GM21786 (cell line): ENCODE results near the gene PGAP3.
"Not testable (repeated sequence)": the region's sequence is repeated elsewhere in the genome, so short reads cannot be mapped to it uniquely, and the experiment has no call there.

Experiments used
- ATAC-seq: cut with Tn5 transposase; IDR thresholded peaks from one replicate; pipeline ENCODE4 v1.9.1; 2021; ENCODE audit not compliant: unreplicated experiment

PGAP3 gene, protein sequence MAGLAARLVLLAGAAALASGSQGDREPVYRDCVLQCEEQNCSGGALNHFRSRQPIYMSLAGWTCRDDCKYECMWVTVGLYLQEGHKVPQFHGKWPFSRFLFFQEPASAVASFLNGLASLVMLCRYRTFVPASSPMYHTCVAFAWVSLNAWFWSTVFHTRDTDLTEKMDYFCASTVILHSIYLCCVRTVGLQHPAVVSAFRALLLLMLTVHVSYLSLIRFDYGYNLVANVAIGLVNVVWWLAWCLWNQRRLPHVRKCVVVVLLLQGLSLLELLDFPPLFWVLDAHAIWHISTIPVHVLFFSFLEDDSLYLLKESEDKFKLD

GRCh38 chr17:39687546-39688474 is at the start of gene PGAP3:
Gene PGAP3, minus strand, starts transcription at chr17:39688057. Its CDS starts 43 bp downstream, at chr17:39688014.
- peak; percentile 80 for ATAC-seq

DNA sequence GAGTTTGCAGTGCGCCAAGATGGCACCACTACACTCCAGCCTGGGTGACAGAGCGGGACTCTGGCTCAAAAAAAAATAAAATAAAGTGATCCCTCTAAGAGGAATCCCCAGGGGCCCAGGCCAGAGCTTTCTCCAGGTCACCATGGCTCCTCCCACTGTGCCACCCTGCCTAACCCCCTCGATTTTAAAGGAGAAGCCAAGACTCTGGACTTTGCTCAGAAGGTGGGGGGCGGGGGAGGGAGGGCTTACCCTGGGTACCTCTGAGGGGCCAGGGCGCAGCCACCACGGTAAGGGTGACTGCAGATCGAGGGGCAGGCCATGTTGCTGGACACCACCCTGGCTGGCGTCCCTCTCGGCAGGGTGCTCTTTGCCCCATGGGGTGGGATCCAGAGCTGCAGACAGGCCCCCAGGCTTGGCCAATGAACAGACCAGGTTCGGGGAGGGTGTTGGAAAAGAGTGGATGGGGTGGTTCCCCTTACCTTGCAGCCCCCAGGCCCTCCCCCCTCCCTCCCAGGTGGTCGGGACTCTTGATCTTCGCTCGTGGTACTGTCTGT is 49.4 kb upstream of the PGAP3 start:
- no peak for ATAC-seq

DNA sequence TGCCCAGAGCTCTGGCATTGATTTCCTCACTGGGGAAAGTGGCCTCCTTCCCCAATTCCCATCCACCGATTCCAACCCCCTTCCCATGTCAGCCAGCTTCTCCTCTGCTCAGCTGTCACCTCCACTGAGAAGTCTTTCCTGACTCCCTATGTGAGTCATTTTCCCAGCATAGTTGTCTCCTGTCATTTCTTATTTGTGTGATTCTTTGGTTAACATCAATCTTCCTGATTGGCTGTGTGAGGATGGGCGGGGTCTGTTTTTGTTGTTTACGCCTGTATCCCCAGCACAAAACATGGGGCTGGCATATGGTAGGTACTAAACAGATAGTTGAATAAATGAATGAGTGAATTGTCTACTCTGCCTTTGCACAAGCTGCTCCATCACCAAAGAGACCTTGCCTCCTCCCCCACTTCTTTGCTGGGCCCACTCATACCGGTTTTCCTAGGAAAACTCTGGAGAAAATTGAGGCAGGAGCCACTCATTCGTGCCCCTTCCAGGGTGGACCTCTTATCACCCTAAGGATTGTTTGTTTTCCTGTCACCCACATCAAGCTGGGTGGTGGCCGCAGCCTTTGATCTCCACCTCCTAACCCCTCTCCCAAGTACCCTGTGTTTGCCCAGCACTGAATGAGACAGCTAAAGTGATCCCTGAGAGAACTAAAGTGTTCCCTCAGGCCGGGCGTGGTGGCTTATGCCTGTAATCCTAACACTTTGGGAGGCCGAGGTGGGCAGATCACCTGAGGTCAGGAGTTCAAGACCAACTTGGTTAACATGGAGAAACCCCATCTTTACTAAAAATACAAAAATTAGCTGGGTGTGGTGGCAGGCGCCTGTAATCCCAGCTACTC is 48.7 kb upstream of the PGAP3 start:
- no peak for ATAC-seq

- ATAC-seq: no peak
Measured at GRCh38 chr17:39735882-39736281, 48.0 kb upstream of the PGAP3 start.

DNA sequence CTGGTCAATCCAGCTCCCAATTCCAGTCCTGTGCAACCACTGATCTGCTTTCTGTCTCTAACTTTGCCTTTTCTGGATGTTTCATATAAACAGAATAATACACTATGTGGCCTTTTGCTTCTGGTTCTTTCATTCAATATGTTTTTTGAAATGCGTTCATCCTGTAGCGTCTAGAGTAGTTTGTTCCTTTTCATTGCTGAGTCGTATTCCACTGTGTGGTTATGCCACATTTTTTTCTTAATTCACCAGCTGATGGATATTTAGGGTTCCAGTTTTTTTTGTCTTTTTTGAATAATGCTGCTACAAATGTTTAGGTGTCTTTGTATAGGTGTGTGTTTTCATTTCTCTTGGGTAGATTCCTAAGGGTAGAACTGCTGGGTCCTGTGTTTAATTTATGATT is 44.7 kb upstream of the PGAP3 start:
- ATAC-seq: no peak

GRCh38 chr17:39730095-39730921 is 42.5 kb upstream of the PGAP3 start, which contains the start of gene MIEN1:
Gene MIEN1, minus strand, starts transcription at chr17:39730532. Its CDS starts 37 bp downstream, at chr17:39730495.
- ATAC-seq: peak; percentile 83

- ATAC-seq: no peak
Measured at GRCh38 chr17:39729280-39729851, 41.5 kb upstream of the PGAP3 start.

DNA sequence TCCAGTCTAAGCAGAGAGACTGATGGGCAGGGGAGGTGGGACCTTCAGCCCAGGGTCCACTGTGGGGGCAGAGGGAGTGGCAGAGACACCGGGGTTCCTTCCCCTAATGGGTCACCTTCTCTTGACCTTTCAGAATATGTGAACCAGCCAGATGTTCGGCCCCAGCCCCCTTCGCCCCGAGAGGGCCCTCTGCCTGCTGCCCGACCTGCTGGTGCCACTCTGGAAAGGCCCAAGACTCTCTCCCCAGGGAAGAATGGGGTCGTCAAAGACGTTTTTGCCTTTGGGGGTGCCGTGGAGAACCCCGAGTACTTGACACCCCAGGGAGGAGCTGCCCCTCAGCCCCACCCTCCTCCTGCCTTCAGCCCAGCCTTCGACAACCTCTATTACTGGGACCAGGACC is 39.7 kb upstream of the PGAP3 start:
- no peak for ATAC-seq

DNA sequence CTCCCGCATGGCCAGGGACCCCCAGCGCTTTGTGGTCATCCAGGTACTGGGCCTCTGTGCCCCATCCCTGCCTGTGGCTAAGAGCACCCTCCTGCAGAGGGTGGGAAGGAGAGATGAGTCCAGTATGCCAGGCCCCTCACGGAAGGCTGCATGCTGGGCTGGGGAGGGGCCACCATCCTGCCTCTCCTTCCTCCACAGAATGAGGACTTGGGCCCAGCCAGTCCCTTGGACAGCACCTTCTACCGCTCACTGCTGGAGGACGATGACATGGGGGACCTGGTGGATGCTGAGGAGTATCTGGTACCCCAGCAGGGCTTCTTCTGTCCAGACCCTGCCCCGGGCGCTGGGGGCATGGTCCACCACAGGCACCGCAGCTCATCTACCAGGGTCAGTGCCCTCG is 38.8 kb upstream of the PGAP3 start:
- ATAC-seq: no peak

DNA sequence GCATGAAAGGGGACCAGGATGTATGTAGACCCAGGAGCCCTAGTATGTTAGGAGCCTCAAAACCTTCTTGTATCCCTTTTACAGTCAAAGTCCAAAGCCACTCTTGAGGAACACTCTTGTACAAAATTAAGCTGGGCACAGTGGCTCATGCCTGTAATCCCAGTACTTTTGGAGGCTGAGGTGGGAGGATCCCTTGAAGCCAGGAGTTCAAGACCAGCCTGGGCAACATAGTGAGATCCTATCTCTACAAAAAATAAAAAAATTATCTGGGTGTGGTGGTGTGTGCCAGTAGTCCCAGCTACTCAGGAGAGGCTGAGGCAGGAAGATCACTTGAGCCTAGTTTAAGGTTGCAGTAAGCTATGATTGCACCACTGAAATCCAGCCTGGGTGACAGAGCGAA is 38.1 kb upstream of the PGAP3 start:
- ATAC-seq: not testable (repeated sequence)

DNA sequence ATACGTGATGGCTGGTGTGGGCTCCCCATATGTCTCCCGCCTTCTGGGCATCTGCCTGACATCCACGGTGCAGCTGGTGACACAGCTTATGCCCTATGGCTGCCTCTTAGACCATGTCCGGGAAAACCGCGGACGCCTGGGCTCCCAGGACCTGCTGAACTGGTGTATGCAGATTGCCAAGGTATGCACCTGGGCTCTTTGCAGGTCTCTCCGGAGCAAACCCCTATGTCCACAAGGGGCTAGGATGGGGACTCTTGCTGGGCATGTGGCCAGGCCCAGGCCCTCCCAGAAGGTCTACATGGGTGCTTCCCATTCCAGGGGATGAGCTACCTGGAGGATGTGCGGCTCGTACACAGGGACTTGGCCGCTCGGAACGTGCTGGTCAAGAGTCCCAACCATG is 36.9 kb upstream of the PGAP3 start:
- no peak for ATAC-seq

- ATAC-seq: no peak
Measured at GRCh38 chr17:39722965-39723848, 35.4 kb upstream of the PGAP3 start.

DNA sequence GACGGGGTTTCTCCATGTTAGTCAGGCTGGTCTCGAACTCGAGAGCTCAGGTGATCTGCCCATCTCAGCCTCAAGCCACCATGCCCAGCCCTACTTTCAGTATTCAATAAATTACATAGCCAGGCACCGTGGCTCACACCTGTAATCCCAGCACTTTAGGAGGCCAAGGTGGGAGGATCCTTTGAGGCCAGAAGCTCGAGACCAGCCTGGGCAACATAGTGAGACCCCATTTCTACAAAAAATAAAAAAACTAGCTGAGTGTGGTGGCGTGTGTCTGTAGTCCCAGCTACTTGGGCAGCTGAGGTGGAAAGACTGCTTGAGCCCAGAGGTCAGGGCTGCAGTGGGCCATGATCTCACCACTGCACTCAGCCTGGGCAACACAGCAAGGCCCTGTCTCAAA is 34.2 kb upstream of the PGAP3 start:
- no peak for ATAC-seq

DNA sequence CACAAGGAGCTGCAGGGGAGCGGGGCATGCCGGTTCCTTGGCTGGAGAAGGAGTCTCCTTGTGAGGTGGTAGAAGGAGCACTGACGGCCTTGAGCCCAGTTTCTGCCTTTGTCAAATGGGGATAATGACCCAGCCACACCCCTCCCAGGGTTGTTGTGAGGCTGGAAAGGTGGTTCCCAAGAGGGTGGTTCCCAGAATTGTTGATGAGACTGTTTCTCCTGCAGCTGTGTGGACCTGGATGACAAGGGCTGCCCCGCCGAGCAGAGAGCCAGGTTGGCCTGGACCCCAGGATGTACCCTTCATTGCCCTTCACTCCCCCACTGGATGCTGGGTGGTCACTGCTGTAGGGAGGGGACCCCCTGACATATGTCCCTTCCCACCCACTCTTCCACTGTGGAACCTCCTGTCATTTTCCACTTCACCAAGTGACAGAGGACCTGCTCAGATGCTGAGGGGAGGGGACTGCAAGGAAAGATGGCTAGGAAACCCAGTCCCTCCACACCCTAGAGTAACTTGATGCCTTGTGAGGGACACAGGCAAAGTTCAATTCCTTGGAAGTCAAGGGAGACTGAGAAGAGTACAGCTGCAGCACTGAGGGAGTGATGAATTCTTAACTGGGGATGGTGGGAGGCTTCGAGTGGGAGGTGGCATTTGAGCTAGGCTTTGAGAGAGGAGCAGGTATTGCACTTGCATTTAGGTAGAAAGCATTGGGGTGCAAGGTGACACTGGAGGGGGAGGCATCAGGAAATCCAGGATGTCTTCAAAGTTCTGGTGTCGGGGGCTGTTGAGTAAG is 31.9 kb upstream of the PGAP3 start:
- no peak for ATAC-seq

- no peak for ATAC-seq
Measured at GRCh38 chr17:39717660-39718059, 29.8 kb upstream of the PGAP3 start.

DNA sequence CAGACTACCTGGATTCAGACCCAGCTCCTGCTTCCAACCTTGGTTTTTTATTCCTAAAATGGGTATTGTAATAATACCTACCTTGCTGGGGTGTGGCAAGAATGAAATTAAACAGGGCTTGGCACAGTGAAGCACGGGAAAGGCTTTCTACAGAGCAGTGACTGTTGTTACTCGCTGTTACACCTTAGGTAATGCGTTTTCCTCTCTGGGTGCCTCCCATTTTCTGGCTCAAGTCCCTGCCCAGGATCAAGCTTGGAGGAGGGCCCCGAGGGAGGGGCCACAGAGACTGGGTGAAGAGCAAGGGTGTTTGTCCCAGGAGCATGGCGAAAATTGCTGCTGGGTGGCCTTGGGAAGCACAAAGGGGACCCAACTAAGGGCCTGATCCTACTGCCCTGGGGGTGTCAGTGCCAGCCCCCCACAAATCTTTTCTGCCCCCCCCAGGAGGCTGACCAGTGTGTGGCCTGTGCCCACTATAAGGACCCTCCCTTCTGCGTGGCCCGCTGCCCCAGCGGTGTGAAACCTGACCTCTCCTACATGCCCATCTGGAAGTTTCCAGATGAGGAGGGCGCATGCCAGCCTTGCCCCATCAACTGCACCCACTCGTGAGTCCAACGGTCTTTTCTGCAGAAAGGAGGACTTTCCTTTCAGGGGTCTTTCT is 29.2 kb upstream of the PGAP3 start:
- no peak for ATAC-seq

GRCh38 chr17:39716073-39716818 is 28.4 kb upstream of the PGAP3 start:
- ATAC-seq: no peak
